Breast epithelium (tissue), 3 donors: ENCODE results near the gene DSCAML1.

ENCODE experiments used
- CTCF ChIP-seq, 3 donors: fragments of 450-650 bp; IDR thresholded peaks; one replicate each; pipeline ENCODE4 v1.5.1; 2016 to 2017; ENCODE audit warnings: antibody characterized with exemption in 3 of 3, mild to moderate bottlenecking in 3 of 3, moderate library complexity in 3 of 3
- POLR2A ChIP-seq: fragments of 450-650 bp; IDR thresholded peaks from one replicate; pipeline ENCODE4 v1.6.1; 2016; ENCODE audit warnings: antibody characterized with exemption, mild to moderate bottlenecking, moderate library complexity

- TF ChIP-seq CTCF (IDR thresholded peaks at IDR 0.05) = no peak
- TF ChIP-seq POLR2A = no peak
Measured at GRCh38 chr11:117786135-117786870, 10.7 kb downstream of the DSCAML1 start.
